ENCODE data around the gene ACYP2.
"Not testable (repeated sequence)": the region's sequence is repeated elsewhere in the genome, so short reads cannot be mapped to it uniquely, and the experiment has no call there.

The ACYP2 gene

GRCh38 chr2:54290356-54291025 is 175.1 kb downstream of the ACYP2 start:
- Histone ChIP-seq H3K27me3 (ENCODE audit: insufficient read depth, low read length, poor library complexity, severe bottlenecking) (no peaks in the 10 kb centered on the region), H3F3A (ENCODE audit: low read depth) (no peaks in the 10 kb centered on the region), H3K36me3 (ENCODE audit: insufficient read depth, low read length) (no peaks in the 10 kb centered on the region), H3K9me3 (ENCODE audit: insufficient read depth, low read depth, low read length) (no peaks in the 10 kb centered on the region), H3K4me1 (ENCODE audit: insufficient read depth, low read length, poor library complexity, severe bottlenecking) (peaks cover 5% of the 10 kb centered on the region), H3K4me3 (ENCODE audit: low read length, poor library complexity, severe bottlenecking) (no peak overlapping the region), H3K79me2 (ENCODE audit: insufficient read depth, low read length) (no peaks in the 10 kb centered on the region), H4K20me1 (ENCODE audit: insufficient read depth, low read length, poor library complexity, severe bottlenecking) (no peaks in the 10 kb centered on the region), H3K9me2 (replicated peaks; ENCODE audit: low read depth, low read length) (no peaks in the 10 kb centered on the region), H2AFZ (ENCODE audit: low read length) (no peak overlapping the region), H3K9ac (ENCODE audit: low read depth, low read length, poor library complexity, severe bottlenecking) (no peak overlapping the region), H3K4me2 (ENCODE audit: low read depth, low read length, poor library complexity, severe bottlenecking) (no peak overlapping the region)
- no peak for TF ChIP-seq EZH2phosphoT487 (IDR thresholded peaks at IDR 0.05; ENCODE audit: borderline replicate concordance)
- TF ChIP-seq CTCF (conservative IDR thresholded peaks at IDR 0.05; ENCODE audit: low read length), result no peak

GRCh38 chr2:54294665-54295064 is 179.2 kb downstream of the ACYP2 start:
- not testable (repeated sequence) for H2AFZ ChIP-seq (ENCODE audit: low read length); H3K9me2 ChIP-seq (replicated peaks; ENCODE audit: low read depth, low read length); H3K27me3 ChIP-seq (ENCODE audit: insufficient read depth, low read length, poor library complexity, severe bottlenecking); H3K4me2 ChIP-seq (ENCODE audit: low read depth, low read length, poor library complexity, severe bottlenecking); H3K36me3 ChIP-seq (ENCODE audit: insufficient read depth, low read length); H3K4me3 ChIP-seq (ENCODE audit: low read length, poor library complexity, severe bottlenecking); H3K79me2 ChIP-seq (ENCODE audit: insufficient read depth, low read length); H4K20me1 ChIP-seq (ENCODE audit: insufficient read depth, low read length, poor library complexity, severe bottlenecking); H3F3A ChIP-seq (ENCODE audit: low read depth); H3K9ac ChIP-seq (ENCODE audit: low read depth, low read length, poor library complexity, severe bottlenecking); H3K9me3 ChIP-seq (ENCODE audit: insufficient read depth, low read depth, low read length); H3K4me1 ChIP-seq (ENCODE audit: insufficient read depth, low read length, poor library complexity, severe bottlenecking)

- H4K20me1 ChIP-seq (ENCODE audit: insufficient read depth, low read length, poor library complexity, severe bottlenecking), result no peaks in the 10 kb centered on the region
- H3K4me2 ChIP-seq (ENCODE audit: low read depth, low read length, poor library complexity, severe bottlenecking), result no peak overlapping the region
- no peaks in the 10 kb centered on the region for H3F3A ChIP-seq (ENCODE audit: low read depth)
- H3K9ac ChIP-seq (ENCODE audit: low read depth, low read length, poor library complexity, severe bottlenecking), result no peak overlapping the region
- H3K79me2 ChIP-seq (ENCODE audit: insufficient read depth, low read length), result no peaks in the 10 kb centered on the region
- TF ChIP-seq EZH2phosphoT487 (IDR thresholded peaks at IDR 0.05; ENCODE audit: borderline replicate concordance), result no peak
- no peak for TF ChIP-seq CTCF (conservative IDR thresholded peaks at IDR 0.05; ENCODE audit: low read length)
- H3K27me3 ChIP-seq (ENCODE audit: insufficient read depth, low read length, poor library complexity, severe bottlenecking), result no peaks in the 10 kb centered on the region
- no peaks in the 10 kb centered on the region for H3K9me2 ChIP-seq (replicated peaks; ENCODE audit: low read depth, low read length)
- H3K4me3 ChIP-seq (ENCODE audit: low read length, poor library complexity, severe bottlenecking), result no peak overlapping the region
- H3K9me3 ChIP-seq (ENCODE audit: insufficient read depth, low read depth, low read length), result no peaks in the 10 kb centered on the region
- no peak overlapping the region for H2AFZ ChIP-seq (ENCODE audit: low read length)
- H3K36me3 ChIP-seq (ENCODE audit: insufficient read depth, low read length), result no peaks in the 10 kb centered on the region
- no peaks in the 10 kb centered on the region for H3K4me1 ChIP-seq (ENCODE audit: insufficient read depth, low read length, poor library complexity, severe bottlenecking)
These were observed 180.5 kb downstream of the ACYP2 start for GRCh38 chr2:54295911-54296310.

GRCh38 chr2:54298514-54298913 is 183.1 kb downstream of the ACYP2 start:
- Histone ChIP-seq H3K9me2 (replicated peaks; ENCODE audit: low read depth, low read length) (no peaks in the 10 kb centered on the region), H3K9me3 (ENCODE audit: insufficient read depth, low read depth, low read length) (no peaks in the 10 kb centered on the region), H3K4me2 (ENCODE audit: low read depth, low read length, poor library complexity, severe bottlenecking) (no peak overlapping the region), H3K4me1 (ENCODE audit: insufficient read depth, low read length, poor library complexity, severe bottlenecking) (no peaks in the 10 kb centered on the region), H3F3A (ENCODE audit: low read depth) (no peaks in the 10 kb centered on the region), H3K4me3 (ENCODE audit: low read length, poor library complexity, severe bottlenecking) (no peak overlapping the region), H2AFZ (ENCODE audit: low read length) (no peak overlapping the region), H3K9ac (ENCODE audit: low read depth, low read length, poor library complexity, severe bottlenecking) (no peak overlapping the region), H3K36me3 (ENCODE audit: insufficient read depth, low read length) (no peaks in the 10 kb centered on the region), H4K20me1 (ENCODE audit: insufficient read depth, low read length, poor library complexity, severe bottlenecking) (no peaks in the 10 kb centered on the region), H3K79me2 (ENCODE audit: insufficient read depth, low read length) (no peaks in the 10 kb centered on the region), H3K27me3 (ENCODE audit: insufficient read depth, low read length, poor library complexity, severe bottlenecking) (no peaks in the 10 kb centered on the region)
- TF ChIP-seq EZH2phosphoT487 (IDR thresholded peaks at IDR 0.05; ENCODE audit: borderline replicate concordance), result no peak
- no peak for TF ChIP-seq CTCF (conservative IDR thresholded peaks at IDR 0.05; ENCODE audit: low read length)
